Activated CD8-positive, alpha-beta memory T cell treated with anti-CD3 and anti-CD28 coated beads for 36 hours (primary cell): ENCODE data around the gene ZMYND11. TPM values are rescaled to one million over a fixed set of nuclear protein-coding genes. Genes with fewer than 3 reads are reported as not detected.

Source experiments
- CTCF ChIA-PET: fragments of 350-600 bp; sonication (Branson Sonifier 250); formaldehyde crosslinking; loops from one replicate; lab custom pipeline; 2021; ENCODE audit warnings: antibody characterized with exemption; lab: Charles Lee
- POLR2A ChIA-PET: fragments of 350-600 bp; sonication (Branson Sonifier 250); formaldehyde crosslinking; loops from one replicate; lab custom pipeline; 2021; ENCODE audit warnings: antibody characterized with exemption; lab: Charles Lee
- total RNA-seq, 2 experiments: library from RNA; stranded (reverse); gene quantifications; one replicate each; pipeline ENCODE4 v1.2.3, GENCODE V29; 2021

The ZMYND11 gene
- total RNA-seq, 2 experiments from 2014 or later, result 26.6 to 29.4 TPM

GRCh38 chr10:129810-130209 lies 5.4 kb upstream of the ZMYND11 start:
- POLR2A ChIA-PET, result no interaction called here

DNA sequence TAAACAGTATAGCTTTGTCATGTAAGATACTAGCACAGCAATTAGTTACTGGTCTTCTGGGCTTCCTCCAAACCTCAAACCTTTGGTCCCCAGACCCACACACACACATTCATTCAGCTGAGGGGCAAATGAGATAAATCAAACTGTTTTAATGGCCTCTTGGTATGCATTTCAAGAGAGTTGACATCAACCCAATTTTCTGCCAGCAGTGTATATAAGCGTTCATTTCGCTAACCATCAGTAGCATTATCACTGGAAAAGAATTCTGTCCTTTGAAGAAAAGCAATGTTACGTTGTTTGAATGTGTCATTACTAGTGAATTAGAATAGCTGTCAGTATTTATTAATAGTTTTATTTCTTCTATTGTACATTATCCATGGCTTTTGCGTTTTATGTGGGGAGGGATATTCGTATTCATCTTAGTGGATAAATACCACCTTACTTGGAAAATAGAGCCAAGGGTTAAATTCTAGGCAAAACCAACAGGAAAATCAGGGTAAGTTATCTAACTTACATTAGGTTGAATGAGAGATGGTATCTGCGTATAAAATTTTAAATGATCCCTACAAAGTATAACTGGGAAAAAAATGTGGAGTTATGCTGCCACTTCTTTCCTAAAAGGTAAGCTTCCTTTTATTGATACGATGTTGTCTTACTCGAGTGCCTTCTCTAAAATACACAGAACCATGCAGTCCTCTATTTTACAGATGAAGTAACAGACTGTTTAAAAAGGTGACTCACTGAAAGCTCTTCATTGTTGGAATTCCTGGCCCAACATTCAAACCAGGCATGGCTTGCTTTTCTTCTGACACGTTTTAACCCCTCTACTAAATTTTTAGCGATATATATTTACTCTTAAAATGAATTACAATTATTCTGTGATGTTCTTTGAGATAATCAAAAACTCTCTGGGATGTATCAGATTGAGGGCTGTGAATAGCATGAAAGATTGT lies 2.0 kb upstream of the ZMYND11 start:
- ChIA-PET POLR2A (no interaction called here), CTCF (no interaction called here)

More at GRCh38 chr10:129810-130209, 5.4 kb upstream of the ZMYND11 start:
- CTCF ChIA-PET, result no interaction called here

GRCh38 chr10:134247-135131 lies 766 bp upstream of the ZMYND11 start:
- CTCF ChIA-PET, result no interaction called here
- POLR2A ChIA-PET, result no interaction called here

DNA sequence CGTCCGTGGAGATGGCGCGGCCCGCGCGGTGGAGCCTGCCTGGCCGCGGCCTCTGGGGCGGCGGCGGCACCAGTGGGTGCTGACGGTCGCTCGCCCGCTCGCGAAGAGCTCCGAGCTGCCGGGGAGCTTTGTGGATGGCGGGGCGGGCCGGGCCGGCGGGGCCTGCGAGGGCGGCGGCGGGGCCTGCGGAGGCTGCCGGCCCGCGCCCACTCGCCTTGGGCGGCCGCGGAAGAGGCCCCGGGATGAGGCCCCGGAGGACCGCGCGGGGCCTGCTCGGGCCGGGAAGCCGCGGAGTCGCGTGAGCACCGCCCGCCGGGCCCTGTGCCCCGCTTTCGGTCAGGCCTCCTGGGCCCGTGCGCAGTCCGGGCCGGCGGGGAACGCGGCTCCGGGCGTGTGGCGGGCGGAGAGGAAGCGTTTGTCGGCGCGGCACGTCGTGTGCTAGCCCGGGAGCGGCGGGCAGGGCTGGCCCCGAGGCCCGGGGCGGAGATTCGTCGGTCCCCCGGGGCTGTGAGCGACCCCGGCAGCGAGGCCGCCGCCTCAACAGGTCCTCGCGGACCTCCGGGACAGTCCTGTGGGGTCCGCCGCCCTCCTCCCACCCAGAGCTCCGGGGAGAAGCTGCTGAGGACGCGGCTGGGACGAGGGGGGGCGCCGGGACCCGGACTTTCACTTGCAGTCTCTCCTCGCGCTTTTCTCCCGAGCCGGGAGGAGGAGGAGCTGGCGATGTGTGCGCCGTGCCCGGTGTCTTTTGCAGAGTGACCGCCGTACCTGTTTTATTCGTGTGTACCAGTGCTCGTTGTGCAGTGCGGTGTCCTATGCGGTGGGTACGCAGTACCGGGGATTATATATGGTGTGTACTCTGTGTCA lies 578 bp downstream of the ZMYND11 start:
- ChIA-PET POLR2A (interaction anchor here (0.7 kb wide), 1 partner anchor 8 kb away, joined by 5 read pairs; no protein-coding TSS in a partner anchor), CTCF (interaction anchor here (1.0 kb wide), 1 partner anchor 8 kb away, joined by 3 read pairs; no protein-coding TSS in a partner anchor)

GRCh38 chr10:136465-136762 lies 1.2 kb downstream of the ZMYND11 start:
- CTCF ChIA-PET, result no interaction called here
- POLR2A ChIA-PET, result no interaction called here

- ChIA-PET CTCF (no interaction called here), POLR2A (interaction anchor here (0.6 kb wide), 1 partner anchor 799 kb away, joined by 6 read pairs; no protein-coding TSS in a partner anchor)
These were observed 1.8 kb downstream of the ZMYND11 start for GRCh38 chr10:137031-137430.

GRCh38 chr10:137606-138005 lies 2.4 kb downstream of the ZMYND11 start:
- CTCF ChIA-PET, result no interaction called here
- POLR2A ChIA-PET, result interaction anchor here (0.6 kb wide), 1 partner anchor 798 kb away, joined by 6 read pairs; no protein-coding TSS in a partner anchor

DNA sequence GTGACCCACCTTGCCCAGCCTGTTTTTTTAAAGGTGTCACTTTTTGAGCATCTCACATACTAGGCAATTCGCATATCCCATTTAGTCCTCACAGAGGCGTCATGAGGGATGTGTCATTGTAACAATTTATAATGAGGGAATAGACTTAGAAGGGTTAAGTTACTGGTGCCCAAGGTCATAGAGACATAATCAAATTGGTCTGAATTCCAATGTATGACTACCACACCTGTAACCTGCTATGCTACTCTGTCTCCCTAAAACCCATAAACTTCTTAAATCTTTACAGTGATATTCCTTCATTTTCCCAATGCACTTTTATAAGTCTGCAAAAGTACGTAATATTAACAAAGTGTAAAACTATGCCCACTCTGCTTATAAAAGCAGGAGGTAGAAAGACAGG lies 7.1 kb downstream of the ZMYND11 start:
- ChIA-PET POLR2A (no interaction called here), CTCF (no interaction called here)

GRCh38 chr10:152915-153314 lies 17.7 kb downstream of the ZMYND11 start:
- CTCF ChIA-PET, result no interaction called here
- POLR2A ChIA-PET, result no interaction called here

DNA sequence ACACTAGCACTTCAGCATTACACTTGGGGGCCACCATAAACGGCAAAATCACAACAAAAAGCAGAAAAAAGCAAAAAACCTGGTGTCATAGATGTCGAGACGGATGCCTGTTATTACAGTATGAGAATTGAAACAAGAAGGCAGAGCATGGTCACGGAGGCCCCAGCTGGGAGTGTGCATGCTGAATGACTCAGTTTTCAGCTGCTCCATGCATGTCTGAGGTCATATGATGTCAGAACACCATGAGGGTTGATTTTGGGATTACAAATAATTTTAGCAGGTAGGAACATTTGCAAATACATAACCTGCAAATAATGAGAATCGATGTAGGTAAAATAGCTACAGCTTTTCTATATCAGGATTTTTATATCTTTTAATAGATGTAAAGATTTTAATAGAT lies 19.1 kb downstream of the ZMYND11 start:
- ChIA-PET POLR2A (no interaction called here), CTCF (no interaction called here)

GRCh38 chr10:167383-167782 lies 32.1 kb downstream of the ZMYND11 start:
- POLR2A ChIA-PET, result no interaction called here
- CTCF ChIA-PET, result no interaction called here

- CTCF ChIA-PET, result no interaction called here
These were observed 38.5 kb downstream of the ZMYND11 start for GRCh38 chr10:173741-174140.

GRCh38 chr10:176677-177076 lies 41.4 kb downstream of the ZMYND11 start:
- ChIA-PET POLR2A (no interaction called here), CTCF (no interaction called here)

More at GRCh38 chr10:173741-174140, 38.5 kb downstream of the ZMYND11 start:
- POLR2A ChIA-PET, result no interaction called here

DNA sequence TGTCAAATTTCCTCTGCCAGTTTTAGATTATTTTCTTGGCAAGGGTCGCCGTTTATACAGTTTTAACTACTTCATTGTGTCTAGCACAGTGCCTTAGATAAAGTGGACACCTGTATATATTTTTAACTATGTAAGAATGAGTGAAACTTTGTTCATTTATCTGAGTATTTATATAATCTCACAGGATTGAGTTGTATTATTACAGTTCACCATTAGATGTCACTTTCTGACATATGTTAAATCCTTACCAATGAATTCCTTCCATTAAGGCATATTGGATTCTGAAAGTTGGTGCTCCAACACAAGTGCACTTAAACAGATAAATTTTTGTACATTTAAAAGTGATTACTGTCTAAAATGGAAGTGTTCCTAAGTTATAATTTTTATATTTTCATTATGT lies 43.0 kb downstream of the ZMYND11 start:
- ChIA-PET CTCF (no interaction called here), POLR2A (no interaction called here)

DNA sequence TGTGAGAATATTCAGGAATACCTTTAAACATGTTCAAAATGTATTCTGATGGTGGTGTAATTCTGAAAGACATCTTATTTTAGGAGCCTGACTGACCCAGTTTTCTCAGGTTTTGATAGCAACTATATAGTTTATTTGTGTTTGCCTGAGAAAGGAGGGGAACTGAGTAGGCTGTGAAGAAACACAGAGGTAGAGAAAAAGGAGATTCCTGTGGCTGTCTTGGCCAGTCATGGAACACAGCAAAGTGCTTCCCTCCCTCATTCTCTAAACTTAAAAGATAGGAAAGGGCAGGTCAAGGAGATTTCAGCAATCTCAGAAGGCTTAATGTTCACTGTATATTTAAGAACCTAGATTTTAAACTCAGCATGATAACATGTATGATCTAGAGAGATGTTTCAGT lies 43.5 kb downstream of the ZMYND11 start:
- ChIA-PET POLR2A (no interaction called here), CTCF (no interaction called here)

DNA sequence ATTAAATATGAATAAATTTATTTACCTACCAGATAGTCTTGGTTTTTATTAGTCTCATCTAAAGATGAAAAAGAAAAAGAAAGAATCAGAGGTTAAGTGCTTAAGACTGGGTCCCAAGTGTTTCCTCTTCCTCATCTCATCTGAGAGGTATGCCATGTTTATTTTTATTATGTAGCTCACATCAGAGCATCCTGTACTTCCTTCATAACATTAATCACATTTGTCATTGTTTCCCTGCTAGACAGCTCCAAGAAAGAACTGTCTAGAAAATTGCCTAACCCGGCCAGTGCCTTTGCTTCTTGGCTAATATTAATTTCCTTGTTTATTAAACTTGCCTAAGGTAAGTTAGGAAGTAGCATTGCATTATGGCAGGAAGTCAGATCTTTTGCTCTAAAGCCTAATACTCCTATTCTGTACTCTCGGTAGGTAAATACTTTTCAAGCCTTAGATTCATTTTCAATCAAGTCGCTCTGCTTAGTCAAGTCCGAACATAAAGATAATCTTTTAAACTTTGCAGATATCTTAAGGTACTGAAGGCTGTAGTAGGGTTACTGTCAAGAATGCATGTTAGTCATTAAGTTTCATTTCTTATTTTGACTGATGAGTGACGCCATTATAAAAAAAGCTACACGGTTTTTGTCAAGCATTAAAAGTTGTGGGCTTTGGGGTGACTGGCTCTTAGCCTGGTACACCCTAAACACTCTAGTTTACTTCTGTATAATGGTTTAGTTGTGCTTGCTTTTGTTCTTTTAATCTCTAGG lies 47.4 kb downstream of the ZMYND11 start:
- POLR2A ChIA-PET, result interaction anchor here (0.7 kb wide), 1 partner anchor 8 kb away, joined by 5 read pairs; no protein-coding TSS in a partner anchor

DNA sequence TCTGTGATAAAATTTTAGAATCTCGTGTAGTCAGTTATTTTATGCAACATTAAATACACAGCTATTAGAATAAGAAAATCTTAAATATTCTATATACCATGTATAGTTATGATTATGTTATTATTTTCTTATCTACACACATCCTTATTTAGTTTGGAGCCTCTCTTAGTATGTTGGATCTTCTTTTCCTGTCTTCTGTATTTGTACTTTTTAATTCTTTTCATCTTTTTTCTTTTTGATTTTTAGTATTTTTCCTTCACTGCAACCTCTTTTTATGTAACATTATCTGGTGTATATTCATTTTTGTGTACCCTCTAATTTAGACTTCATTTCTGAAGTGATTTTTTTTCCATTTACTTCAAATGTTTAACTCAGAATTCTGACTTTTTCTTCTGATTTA lies 48.9 kb downstream of the ZMYND11 start:
- CTCF ChIA-PET, result no interaction called here
- POLR2A ChIA-PET, result no interaction called here

More for the DNA sequence above, 47.4 kb downstream of the ZMYND11 start:
- CTCF ChIA-PET, result no interaction called here

DNA sequence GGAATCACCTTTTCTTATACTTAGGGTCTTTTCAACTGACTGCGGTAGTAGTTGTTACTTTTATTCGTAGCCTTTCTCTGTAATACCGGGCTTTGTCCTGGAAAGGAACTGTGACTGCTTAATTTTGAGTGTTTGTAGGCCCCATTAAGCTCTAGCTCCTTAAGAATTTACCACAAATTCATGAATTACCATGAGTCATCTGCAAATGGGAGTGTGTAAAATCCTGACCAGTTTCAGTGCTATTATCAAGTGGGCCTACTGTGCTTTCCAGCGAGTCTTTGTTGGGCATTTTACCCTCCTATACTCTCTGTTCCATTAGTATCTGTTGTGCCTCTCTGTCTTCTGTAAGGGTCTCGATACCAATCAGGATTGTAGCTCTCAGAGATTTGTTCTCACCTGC lies 49.7 kb downstream of the ZMYND11 start:
- ChIA-PET POLR2A (no interaction called here), CTCF (no interaction called here)
